ENCODE measurements around the gene NSUN7.
"Not testable (repeated sequence)": the region's sequence is repeated elsewhere in the genome, so short reads cannot be mapped to it uniquely, and the experiment has no call there.

NSUN7 gene

DNA sequence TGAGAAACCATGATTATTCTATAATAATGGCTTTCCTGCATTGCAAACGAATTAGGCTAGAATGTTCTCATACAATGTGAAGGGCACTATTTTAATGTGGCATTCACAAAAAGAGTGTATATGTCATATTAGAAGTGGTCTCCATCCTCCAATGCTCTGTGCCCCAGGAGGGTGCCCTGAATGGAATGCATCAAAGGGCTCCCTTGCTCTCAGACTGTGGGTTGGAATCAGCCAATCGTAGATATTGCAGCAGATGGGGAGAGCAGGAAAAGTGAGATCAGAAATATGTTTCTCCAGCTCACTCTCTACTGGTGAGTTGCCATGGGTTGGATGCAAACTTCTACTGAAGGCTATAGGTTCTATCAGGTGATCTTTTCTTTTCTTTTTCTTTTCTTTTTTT is 11.9 kb upstream of the NSUN7 start:
- DNase-seq (ENCODE audit: low read depth) = no peak

DNA sequence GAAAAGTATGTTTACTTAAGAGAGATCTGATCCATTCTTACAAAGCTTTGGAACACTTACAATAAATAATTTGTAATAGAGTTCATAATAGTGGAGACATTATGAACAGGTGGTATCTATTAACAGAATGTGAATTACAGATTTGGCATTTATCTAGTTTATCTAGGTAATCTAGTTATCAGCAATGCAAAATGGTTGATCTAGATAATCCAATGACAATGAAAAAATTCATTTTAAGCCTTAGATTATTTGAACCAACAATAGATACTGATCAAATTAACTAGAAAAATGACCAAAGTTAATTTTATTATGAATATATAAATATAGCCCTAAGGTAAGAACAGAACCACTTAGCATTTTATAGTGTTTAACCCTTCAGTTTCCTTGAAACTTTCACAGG is 10.4 kb upstream of the NSUN7 start:
- no peak for DNase-seq (ENCODE audit: low read depth)

DNA sequence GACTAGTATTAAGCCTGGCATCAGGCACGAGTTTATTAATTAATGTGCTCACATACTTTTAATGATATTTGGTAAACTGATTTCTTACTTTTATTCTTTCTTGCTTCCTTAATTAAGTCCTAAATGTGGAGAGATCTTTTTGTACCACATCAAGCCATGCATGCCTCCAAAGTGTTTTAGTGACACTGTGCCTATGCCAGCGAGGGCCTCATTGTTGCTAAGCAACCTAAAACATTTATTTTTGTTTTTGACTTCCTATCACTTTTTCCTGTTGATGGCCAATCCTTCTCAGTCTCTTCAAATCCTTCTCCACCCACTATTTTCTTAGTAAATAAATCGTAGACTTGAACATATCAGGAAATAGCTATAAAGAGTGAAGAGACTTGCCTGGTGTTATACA is 5.5 kb upstream of the NSUN7 start:
- DNase-seq (ENCODE audit: low read depth) = no peak

DNA sequence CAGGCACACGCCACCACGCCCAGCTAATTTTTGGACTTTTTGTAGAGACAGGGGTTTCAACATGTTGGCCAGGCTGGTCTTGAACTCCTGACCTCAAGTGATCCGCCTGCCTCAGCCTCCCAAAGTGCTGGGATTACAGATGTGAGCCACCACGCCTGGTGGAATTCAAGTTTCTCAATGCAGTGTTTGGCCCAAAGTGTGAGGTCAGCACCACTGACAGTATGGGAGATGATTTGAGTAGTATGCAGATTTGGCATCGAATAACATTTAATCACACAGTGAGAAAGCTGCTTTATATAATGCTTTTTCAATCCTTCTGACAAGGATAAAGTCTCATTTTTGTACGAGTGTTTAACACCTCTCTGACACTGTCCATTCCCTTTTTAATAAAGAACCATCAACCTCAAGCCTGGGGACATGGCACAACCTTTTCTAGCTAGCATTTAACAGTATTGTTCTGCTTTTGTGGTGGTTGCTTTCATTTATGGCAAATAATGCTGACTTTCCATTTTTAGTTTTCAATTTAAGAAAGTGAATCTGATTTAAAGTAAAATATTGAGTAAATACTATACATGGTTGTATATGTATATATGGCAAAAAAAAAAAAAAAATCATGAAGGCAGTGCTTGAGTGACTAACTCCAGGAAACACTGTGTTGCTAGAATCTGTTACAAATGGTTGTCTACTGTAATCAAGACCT is 4.3 kb upstream of the NSUN7 start:
- no peak for DNase-seq (ENCODE audit: low read depth)

DNA sequence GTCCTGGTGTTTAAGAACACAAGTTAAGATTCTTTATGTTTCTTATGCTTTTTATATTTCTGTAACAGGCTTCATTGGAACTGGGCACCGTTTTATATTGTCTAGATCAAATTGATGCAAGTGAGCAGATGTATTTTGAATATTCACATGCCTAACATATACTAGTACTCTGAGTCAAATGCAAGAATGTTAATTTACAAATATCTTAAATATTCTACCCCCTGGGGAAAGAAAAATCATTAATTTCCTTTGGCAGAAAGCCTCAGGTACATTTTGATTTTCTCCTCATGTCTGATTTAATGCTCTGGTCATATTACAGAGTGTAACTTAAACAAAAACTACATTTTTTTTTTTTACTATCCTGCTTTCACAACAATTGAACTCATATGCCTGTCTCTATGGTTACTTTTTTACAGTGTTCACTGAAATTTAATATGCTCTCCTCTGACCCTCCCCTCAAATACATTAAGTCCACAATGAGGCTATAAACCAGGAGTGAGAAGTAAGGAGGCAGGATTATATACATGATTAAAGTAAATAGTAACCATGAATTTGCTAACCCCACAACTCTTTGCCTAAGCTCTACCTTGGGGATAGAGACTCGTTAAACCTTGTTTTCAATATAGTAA is 2.4 kb upstream of the NSUN7 start:
- no peak for DNase-seq (ENCODE audit: low read depth)

DNA sequence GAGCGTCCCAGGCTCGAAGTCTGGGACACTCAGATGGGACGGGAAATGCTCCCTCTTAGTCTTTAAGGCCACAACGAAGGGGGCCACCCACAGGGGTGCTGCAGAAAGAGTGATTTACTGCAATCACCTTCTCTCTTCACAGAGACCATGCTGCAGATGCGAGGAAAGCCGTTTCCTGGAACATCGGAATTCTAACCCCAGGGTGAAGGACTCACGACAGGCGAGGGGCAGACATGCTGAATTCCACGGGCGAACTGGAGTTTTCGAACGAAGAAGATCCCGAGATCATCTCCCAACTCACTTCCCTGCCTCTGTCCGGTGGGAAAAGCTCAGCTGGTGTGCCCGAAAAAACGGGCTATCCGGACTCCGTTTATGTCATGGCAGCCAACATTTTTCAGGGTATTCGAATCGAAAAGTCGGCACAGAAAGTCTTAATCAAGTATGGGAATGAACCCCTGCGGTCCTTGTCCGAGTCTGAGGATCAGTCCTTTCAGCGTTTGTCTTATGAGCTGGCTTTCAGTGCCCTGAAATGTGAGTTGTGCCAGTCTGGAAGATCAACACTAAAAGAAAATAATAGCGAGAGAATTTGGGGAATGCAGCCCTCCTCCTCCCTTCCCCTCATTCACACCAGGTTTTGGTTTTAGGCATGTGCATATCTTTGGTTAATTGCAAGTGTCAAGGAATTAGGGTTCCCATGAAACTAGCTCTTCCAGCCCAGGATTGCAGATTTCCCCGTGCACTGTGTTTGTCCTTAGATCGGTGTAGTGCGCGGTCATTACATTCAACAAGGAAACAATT is 905 bp downstream of the NSUN7 start:
- no peak for DNase-seq (ENCODE audit: low read depth)

DNA sequence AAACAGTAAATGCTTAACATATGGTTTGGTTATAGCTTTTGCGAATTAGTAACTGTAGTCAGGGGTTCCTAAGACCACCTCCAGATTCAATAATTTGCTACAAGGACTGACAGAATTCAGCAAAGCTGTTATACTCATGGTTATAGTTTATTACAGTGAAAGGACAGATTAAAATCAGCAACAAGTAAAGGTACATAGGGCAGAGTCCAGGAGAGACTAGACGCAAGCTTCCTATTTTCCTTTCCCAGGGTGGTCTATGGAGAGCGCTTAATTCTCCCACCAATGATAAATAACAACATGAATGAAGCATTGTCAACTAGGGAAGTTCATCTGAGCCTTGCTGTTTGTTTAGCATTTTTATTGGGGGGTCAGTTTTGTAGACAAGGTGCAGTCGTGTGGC is 5.9 kb downstream of the NSUN7 start:
- DNase-seq (ENCODE audit: low read depth) = no peak

DNA sequence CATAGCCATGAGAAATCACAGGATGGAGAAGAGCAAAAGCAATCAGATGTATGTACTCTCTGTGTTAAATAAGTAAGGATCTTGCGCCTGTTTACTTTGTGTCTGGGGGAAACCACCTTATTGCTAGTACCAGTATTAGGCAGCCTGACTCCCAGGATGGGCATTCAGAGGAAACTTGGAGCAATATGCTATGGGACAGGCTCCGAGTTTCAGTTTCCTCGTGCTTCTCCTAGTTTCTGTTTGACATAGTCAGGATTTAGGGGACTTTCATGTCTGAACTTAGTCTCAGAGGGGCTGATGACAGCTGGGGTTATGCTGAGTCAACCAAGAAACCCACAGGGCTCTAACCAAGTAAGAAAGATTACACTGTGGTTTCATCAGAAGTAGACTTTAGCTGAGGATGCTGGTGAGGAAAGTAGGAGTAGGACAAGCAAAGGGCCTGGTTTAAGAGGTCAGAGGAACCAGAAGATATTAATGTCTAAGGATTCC is 13.5 kb downstream of the NSUN7 start:
- no peak for DNase-seq (ENCODE audit: low read depth)

DNA sequence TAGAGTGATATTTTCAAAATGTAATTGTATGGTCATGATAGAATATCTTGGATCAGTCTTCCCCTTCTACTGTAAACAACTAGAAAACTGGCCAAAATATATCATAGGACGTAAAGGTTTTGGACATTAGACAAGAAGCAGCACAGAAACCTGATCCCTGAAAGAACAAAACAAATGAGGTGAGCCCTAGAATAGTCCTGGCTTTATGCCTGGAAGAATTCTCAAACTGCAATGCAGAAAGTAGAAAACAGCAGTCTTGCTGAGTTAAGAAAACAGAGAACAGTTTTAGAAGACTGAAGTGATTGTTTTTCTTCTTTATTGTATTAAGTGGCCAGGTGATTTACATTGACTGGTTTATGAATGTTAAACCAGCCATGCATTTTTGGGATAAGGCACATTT is 19.5 kb downstream of the NSUN7 start:
- no peak for DNase-seq (ENCODE audit: low read depth)

DNA sequence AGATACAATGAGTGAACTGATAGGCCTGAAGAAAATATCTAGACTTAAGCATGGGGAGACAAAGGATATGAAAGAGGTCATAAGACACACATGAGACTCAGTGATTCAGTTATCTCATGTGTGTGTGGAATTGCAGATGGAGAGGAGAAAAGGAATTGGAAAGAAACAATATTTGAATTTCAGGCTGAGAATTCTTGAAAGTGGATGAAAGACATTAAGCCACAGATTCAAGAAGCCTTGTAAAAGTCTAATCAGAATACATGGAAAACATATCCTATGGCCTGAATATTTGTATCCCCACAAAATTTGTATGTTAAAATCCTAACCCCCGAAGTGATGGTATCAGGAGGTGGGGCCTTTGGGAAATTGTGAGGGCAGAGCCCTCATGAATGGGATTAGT is 28.3 kb downstream of the NSUN7 start:
- DNase-seq (ENCODE audit: low read depth) = no peak

DNA sequence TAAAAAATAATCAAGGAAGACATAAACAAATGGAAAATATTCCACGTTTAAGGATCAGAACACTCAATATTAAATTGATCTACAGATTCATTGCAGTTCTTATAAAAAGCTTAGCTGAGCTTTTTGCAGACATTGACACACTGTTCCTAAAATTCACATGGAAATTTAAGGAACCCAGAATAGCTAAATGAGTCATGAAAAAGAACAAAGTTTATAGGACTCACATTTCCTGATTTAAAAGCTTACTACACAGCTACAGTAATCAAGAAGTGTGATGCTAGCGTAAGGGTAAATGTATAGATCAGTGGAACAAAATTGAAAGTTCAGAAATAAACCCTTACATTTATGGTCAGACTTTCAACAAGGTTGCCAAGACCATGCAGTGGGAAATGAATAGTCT is 33.1 kb downstream of the NSUN7 start:
- DNase-seq (ENCODE audit: low read depth) = no peak

DNA sequence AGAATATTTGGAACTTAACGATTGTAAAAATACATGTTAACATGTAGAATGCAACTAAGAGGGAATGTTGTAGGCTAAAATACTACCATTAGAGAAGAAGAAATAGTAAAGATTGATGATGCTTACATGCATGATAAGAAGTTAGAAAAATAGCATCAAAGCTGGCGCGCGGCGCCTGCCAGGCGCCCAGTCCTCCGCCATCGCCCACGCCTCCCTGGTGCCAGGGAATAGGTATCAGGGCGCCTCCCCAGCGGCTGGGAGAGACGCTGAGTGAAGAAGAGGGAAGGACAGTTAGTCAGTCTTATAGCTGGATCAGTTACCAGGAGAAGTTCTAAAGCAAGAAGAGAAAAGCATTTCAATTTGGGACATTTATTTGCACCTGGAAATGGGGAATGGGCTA is 36.0 kb downstream of the NSUN7 start:
- DNase-seq (ENCODE audit: low read depth) = no peak

DNA sequence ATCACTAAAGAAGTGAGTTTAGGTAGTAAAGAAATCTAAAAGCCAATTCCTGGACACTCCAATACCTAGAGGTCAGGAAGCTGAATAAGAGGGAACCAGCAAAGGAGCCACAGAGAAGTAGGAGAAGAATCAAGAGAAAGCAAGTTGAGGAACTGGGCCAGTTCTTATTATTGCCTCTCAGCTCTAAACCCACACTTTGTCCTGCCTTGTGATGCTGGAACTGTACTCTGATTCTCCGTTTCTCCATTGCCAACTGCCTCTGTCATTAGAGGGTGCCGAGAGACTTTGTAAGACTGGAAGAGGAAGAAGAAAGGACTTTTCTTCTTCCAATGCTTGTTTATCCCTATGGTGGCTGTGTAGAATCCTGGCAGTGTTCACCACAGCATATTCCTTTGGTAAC is 38.6 kb downstream of the NSUN7 start:
- no peak for DNase-seq (ENCODE audit: low read depth)

DNA sequence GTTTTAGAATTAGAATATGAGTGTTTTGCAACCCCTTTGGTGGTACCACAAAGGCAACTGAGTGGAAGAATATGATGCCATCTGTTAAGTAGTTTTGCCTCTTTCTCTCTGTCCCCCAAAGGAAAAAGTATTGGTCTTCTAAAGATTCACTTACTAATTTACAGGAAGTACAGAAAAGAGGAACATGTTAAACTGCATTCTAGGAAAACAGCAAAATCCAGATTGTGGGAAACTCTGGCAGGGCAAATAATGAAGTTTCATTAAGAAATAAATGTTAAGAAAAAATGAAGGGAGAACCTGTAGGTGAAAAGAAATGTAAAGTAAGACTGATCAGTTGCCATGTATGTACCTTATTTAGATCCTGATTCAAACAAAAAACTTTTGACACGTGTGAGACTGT is 39.3 kb downstream of the NSUN7 start:
- DNase-seq (ENCODE audit: low read depth) = no peak

DNA sequence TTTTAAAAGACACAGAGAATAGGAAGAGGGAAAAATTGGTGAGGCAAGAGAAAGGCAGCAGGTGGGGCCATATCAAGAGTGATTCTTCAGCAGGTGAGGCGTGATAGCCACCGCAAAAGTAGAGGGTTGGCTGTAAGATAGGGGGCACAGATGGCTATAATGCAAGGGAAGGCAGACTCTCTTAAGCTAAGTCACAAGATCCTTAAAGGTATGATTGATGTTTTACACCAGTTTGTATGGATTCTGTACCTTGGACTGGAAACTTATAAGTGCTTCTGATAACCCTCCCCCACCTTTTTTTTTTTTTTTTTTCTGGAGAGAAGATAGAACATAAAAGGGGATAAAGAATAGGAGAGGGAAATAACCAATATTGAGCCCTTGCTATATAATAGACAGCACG is 40.0 kb downstream of the NSUN7 start:
- no peak for DNase-seq (ENCODE audit: low read depth)

DNA sequence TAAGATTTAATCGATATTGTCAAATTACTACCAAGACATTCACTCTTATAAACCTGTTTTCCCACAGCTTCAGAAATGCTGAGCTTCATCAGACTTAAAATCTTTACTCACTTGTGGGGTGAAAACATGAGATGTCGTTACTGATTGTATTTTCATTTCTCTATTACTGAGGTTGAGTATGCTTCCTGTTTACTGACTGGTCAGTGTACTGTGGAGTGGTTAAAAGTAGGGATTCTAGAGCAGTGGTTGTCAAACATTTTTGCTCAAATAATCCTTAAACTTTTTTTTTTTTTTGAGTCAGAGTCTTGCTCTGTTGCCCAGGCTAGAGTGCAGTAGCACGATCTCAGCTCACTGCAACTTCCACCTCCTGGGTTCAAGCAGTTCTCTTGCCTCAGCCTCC is 50.3 kb downstream of the NSUN7 start:
- no peak for DNase-seq (ENCODE audit: low read depth)

DNA sequence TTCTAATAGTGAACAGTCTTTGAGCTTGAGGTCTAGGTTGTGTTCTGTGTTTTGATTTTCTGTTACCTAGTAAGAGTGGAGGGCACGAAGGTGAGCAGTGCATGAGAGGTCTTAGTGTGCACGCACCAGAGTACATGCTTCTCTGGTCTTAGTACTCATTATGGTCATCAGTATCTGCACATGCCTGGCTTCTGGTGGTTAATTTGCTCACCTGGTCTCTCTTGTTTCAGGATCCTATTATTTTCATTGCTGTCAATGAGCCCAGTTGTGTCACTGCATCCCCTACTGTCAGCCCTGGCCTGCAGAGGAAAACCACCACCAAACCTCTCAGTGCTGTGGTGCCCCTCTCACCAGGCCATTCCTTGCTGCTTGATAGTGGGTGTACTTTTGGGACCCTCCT is 54.8 kb downstream of the NSUN7 start:
- DNase-seq (ENCODE audit: low read depth) = no peak

DNA sequence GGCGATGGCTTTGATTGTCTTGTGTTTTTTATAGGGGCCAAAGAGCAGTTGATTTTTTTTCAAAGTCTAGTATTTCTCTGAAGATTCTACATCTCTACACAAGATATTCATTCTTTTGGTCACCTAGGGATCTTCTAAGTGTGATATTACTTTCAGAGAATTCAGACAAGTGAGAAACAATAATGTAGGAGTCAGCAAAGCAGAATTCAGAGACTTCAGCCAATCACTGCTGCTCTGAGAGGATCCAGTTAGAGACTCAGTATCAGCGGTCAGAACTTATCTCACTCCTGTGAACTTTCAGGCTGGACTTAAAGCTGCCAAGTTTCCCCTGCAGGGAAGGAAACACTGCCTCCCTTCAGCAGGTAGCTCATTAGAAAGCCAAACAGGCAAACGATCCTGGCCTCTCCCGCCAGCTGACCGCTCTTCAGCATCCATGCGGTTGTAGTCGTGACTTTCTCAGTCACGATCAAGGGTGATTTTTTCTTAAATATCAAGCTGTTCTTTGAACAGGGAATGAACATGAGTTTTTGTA is 59.2 kb downstream of the NSUN7 start:
- DNase-seq (ENCODE audit: low read depth) = no peak

DNA sequence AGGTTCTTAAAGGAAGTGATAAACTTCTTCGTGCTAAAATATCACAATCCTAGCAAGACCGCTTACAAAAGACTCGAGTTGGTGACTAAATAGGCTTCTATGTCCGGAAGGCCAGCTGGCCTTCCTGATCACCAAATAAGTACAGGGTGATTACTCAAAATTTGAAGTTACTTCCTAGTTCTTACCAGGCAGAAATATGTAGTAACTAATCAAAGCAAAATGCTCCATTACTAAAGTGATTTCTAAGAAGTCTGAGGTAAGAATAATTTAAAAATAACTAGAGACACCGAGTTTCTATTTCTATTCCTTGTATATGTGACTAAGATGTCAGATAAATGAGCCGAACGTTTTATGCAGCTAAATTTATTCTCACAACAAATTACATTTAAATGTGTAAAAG is 62.2 kb downstream of the NSUN7 start:
- DNase-seq (ENCODE audit: low read depth) = no peak

DNA sequence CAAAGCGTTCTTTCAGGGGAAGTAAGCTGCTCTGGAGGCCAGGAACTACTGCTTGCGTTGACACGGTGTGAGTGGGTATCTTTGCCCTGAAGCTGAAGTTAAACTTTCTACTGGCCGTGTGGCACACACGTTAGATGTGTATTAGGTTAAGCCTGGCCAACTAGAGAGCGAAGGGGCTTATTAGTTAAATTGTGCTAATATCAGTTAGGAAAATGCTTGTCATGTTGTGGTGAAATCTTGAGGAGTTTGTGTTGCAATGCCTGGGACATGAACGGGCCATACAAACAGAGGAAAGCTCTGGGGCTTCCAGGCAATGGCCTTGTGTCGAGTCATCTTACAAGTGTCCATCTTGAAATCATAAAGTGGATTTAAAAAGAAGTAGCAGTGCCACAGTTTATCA is 62.6 kb downstream of the NSUN7 start:
- DNase-seq (ENCODE audit: low read depth) = no peak

DNA sequence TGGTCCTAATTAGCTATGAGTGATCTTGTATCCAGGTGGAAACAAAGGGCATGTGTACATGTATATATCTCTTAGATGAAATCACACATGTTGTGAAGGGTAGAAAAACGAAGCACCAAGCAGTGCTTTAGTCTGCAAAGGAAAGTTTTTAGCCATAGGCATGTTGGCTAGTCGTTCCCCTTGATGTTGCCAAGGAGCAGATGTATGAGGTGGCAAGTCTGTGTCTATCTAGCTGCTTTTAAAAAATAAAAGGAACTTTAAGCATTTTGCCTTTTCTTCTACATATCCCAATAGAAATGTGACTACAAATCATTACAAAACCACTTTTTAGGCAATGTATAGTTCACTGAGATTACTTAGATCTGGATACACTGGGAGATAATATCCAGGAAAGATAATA is 63.1 kb downstream of the NSUN7 start:
- no peak for DNase-seq (ENCODE audit: low read depth)

DNA sequence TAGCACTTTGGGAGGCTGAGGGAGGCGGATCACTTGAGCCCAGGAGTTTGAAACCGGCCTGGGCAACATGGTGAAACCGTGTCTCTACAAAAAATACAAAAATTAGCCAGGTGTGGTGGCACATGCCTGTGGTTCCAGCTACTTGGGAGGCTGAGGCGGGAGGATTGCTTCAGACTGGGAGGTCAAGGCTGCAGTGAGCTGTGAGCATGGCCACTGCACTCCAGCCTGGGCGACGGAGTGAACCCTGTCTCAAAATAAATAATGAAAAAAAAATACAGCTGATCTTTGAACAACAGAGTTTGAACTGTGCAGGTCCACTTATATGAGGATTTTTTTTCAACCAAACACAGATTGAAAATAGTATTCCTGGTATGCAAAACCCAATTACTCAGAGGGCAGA is 67.4 kb downstream of the NSUN7 start:
- not testable (repeated sequence) for DNase-seq (ENCODE audit: low read depth)

DNA sequence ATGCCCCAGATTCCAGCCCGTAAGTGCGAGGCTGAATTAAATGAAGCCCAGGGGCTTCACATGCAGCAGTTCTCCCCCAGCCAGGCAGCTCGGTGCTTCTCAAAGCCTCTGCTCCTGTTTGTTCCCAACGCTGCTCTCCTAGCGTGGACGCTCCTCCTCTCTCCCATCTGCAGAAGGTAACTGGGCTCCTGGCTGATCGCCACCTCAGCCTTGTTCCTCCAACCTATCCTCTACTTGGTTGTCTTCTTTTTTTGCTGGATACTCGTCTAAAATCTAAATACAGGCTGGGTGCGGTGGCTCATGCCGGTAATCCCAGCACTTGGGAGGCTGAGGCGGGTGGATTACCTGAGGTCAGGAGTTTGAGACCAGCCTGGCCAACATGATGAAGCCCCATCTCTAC is 70.3 kb downstream of the NSUN7 start:
- DNase-seq (ENCODE audit: low read depth) = no peak

All from activated T-cell treated with anti-CD3 and anti-CD28 coated beads for 1 hour (primary cell).